ENCODE data around the gene CREB3.
A peak's percentile ranks its signal among the peaks of the same experiment; 100 is the strongest.

Gene CREB3

GRCh38 chr9:35741740-35742139 is 9.3 kb downstream of the CREB3 start:
- in situ Hi-C loops (cut with MboI; ENCODE audit: low pct_unique_long_range_greater_than_20kb, low sequenced_read_pairs): no loop called here
- no peak for DNase-seq

- peak; percentile 53 for DNase-seq
- in situ Hi-C loops (cut with MboI; ENCODE audit: low pct_unique_long_range_greater_than_20kb, low sequenced_read_pairs): no loop called here
Observed at GRCh38 chr9:35743452-35743851, 11.0 kb downstream of the CREB3 start.

- in situ Hi-C loops (cut with MboI; ENCODE audit: low pct_unique_long_range_greater_than_20kb, low sequenced_read_pairs): no loop called here
- DNase-seq: no peak
Observed at GRCh38 chr9:35743880-35744518, 11.5 kb downstream of the CREB3 start.

- DNase-seq: no peak
- in situ Hi-C loops (cut with MboI; ENCODE audit: low pct_unique_long_range_greater_than_20kb, low sequenced_read_pairs): no loop called here
Observed at GRCh38 chr9:35745569-35745968, 13.1 kb downstream of the CREB3 start.

- in situ Hi-C loops (cut with MboI; ENCODE audit: low pct_unique_long_range_greater_than_20kb, low sequenced_read_pairs): no loop called here
- no peak for DNase-seq
Observed at GRCh38 chr9:35746583-35746982, 14.1 kb downstream of the CREB3 start.

- in situ Hi-C loops (cut with MboI; ENCODE audit: low pct_unique_long_range_greater_than_20kb, low sequenced_read_pairs): no loop called here
- DNase-seq: no peak
Observed at GRCh38 chr9:35748242-35748857, 15.9 kb downstream of the CREB3 start.

GRCh38 chr9:35748858-35749514 is 16.5 kb downstream of the CREB3 start, which contains the start of the genes GBA2 and RGP1:
Gene GBA2 (minus strand): TSS chr9:35749228. CDS start chr9:35748704, 524 bp downstream.
Gene RGP1 (plus strand): TSS chr9:35749287. CDS start chr9:35749756, 469 bp downstream.
- DNase-seq: peak; percentile 64
- in situ Hi-C loops (cut with MboI; ENCODE audit: low pct_unique_long_range_greater_than_20kb, low sequenced_read_pairs): no loop called here

- in situ Hi-C loops (cut with MboI; ENCODE audit: low pct_unique_long_range_greater_than_20kb, low sequenced_read_pairs): no loop called here
Observed at GRCh38 chr9:35749515-35750255, 17.2 kb downstream of the CREB3 start.

GRCh38 chr9:35750256-35750531 is 17.7 kb downstream of the CREB3 start:
- in situ Hi-C loops (cut with MboI; ENCODE audit: low pct_unique_long_range_greater_than_20kb, low sequenced_read_pairs): no loop called here
- DNase-seq: no peak

More at GRCh38 chr9:35749515-35750255, 17.2 kb downstream of the CREB3 start:
- no peak for DNase-seq

GRCh38 chr9:35753466-35753865 is 21.0 kb downstream of the CREB3 start:
- DNase-seq: no peak
- in situ Hi-C loops (cut with MboI; ENCODE audit: low pct_unique_long_range_greater_than_20kb, low sequenced_read_pairs): no loop called here

GRCh38 chr9:35754264-35754663 is 21.8 kb downstream of the CREB3 start, which contains the start of gene MSMP:
Gene MSMP (minus strand): TSS chr9:35754276. CDS start chr9:35754129, 147 bp downstream.
- in situ Hi-C loops (cut with MboI; ENCODE audit: low pct_unique_long_range_greater_than_20kb, low sequenced_read_pairs): no loop called here
- DNase-seq: no peak

- DNase-seq: no peak
- in situ Hi-C loops (cut with MboI; ENCODE audit: low pct_unique_long_range_greater_than_20kb, low sequenced_read_pairs): no loop called here
Observed at GRCh38 chr9:35755071-35755470, 22.6 kb downstream of the CREB3 start.

- in situ Hi-C loops (cut with MboI; ENCODE audit: low pct_unique_long_range_greater_than_20kb, low sequenced_read_pairs): no loop called here
- DNase-seq: peak; percentile 69
Observed at GRCh38 chr9:35756275-35757225, 24.1 kb downstream of the CREB3 start.

GRCh38 chr9:35757226-35757891 is 24.9 kb downstream of the CREB3 start:
- DNase-seq: peak; percentile 59
- in situ Hi-C loops (cut with MboI; ENCODE audit: low pct_unique_long_range_greater_than_20kb, low sequenced_read_pairs): no loop called here

- in situ Hi-C loops (cut with MboI; ENCODE audit: low pct_unique_long_range_greater_than_20kb, low sequenced_read_pairs): no loop called here
- no peak for DNase-seq
Observed at GRCh38 chr9:35757892-35758275, 25.4 kb downstream of the CREB3 start.

- in situ Hi-C loops (cut with MboI; ENCODE audit: low pct_unique_long_range_greater_than_20kb, low sequenced_read_pairs): no loop called here
- DNase-seq: peak; percentile 29
Observed at GRCh38 chr9:35758475-35759050, 26.1 kb downstream of the CREB3 start.

GRCh38 chr9:35759795-35760194 is 27.3 kb downstream of the CREB3 start:
- in situ Hi-C loops (cut with MboI; ENCODE audit: low pct_unique_long_range_greater_than_20kb, low sequenced_read_pairs): no loop called here

GRCh38 chr9:35760651-35761050 is 28.2 kb downstream of the CREB3 start:
- DNase-seq: peak; percentile 42
- in situ Hi-C loops (cut with MboI; ENCODE audit: low pct_unique_long_range_greater_than_20kb, low sequenced_read_pairs): no loop called here

More at GRCh38 chr9:35759795-35760194, 27.3 kb downstream of the CREB3 start:
- no peak for DNase-seq

All from KBM-7 (cell line).